ENCODE measurements around the gene LLGL2. TPM values are rescaled to one million over a fixed set of nuclear protein-coding genes. Genes with fewer than 3 reads are reported as not detected.
A peak's percentile ranks its signal among the peaks of the same experiment; 100 is the strongest.

Gene LLGL2
- total RNA-seq, 1 experiment from 2014 or later: 165 TPM

GRCh38 chr17:75491680-75492079 lies 33.8 kb upstream of the LLGL2 start:
- DNase-seq: no peak
- Mint-ChIP-seq H3K27ac (ENCODE audit: unreplicated experiment) (no peak overlapping the region), H3K4me1 (ENCODE audit: low read depth, unreplicated experiment) (peaks cover 7% of the 10 kb centered on the region), H3K9me3 (ENCODE audit: unreplicated experiment) (no peaks in the 10 kb centered on the region), H3K27me3 (ENCODE audit: insufficient read depth, unreplicated experiment) (no peaks in the 10 kb centered on the region), H3K4me3 (ENCODE audit: unreplicated experiment) (no peak overlapping the region), H3K36me3 (ENCODE audit: insufficient read depth, unreplicated experiment) (peaks cover 19% of the 10 kb centered on the region)
- Histone ChIP-seq H3K36me3 (ENCODE audit: control insufficient read depth, insufficient read depth, low read length) (peaks cover 2% of the 10 kb centered on the region), H3K4me1 (no peaks in the 10 kb centered on the region), H3K9me3 (no peaks in the 10 kb centered on the region), H3K4me3 (ENCODE audit: low read depth, low read length) (no peak overlapping the region), H3K27me3 (replicated peaks; ENCODE audit: control insufficient read depth, insufficient read depth, low read length) (no peaks in the 10 kb centered on the region)
- ChIA-PET POLR2A (interaction anchor here (0.5 kb wide), 1 partner anchor 61 kb away, joined by 3 read pairs; no protein-coding TSS in a partner anchor), CTCF (interaction anchor here (0.7 kb wide), 1 partner anchor 34 kb away, joined by 3 read pairs; the partner anchor contains the start of gene LLGL2)
- intact Hi-C loops (cut with micrococcal nuclease; ENCODE audit: unreplicated experiment): no loop called here
- BruUV-seq (replicated peaks): no TSS peak
- no peak for TF ChIP-seq CTCF (IDR thresholded peaks at IDR 0.05; ENCODE audit: insufficient read depth in 1 of 2, low read depth in 1 of 2, low read length in 1 of 2, severe bottlenecking in 1 of 2, unreplicated experiment in 1 of 2)

- no peaks in the 10 kb centered on the region for H3K27me3 ChIP-seq (replicated peaks; ENCODE audit: control insufficient read depth, insufficient read depth, low read length)
- H3K9me3 Mint-ChIP-seq (ENCODE audit: unreplicated experiment): no peaks in the 10 kb centered on the region
- BruUV-seq (replicated peaks): TSS peak; percentile 35
Observed at GRCh38 chr17:75492555-75493168, 32.8 kb upstream of the LLGL2 start.

GRCh38 chr17:75493476-75494129 lies 31.9 kb upstream of the LLGL2 start:
- no peak for DNase-seq
- Histone ChIP-seq H3K36me3 (ENCODE audit: control insufficient read depth, insufficient read depth, low read length) (peaks cover 2% of the 10 kb centered on the region), H3K4me3 (ENCODE audit: low read depth, low read length) (no peak overlapping the region), H3K27me3 (replicated peaks; ENCODE audit: control insufficient read depth, insufficient read depth, low read length) (no peaks in the 10 kb centered on the region), H3K9me3 (no peaks in the 10 kb centered on the region), H3K4me1 (no peaks in the 10 kb centered on the region)
- TF ChIP-seq CTCF (IDR thresholded peaks at IDR 0.05; ENCODE audit: insufficient read depth in 1 of 2, low read depth in 1 of 2, low read length in 1 of 2, severe bottlenecking in 1 of 2, unreplicated experiment in 1 of 2): no peak
- ChIA-PET POLR2A (no interaction called here), CTCF (no interaction called here)
- Mint-ChIP-seq H3K27ac (ENCODE audit: unreplicated experiment) (no peak overlapping the region), H3K9me3 (ENCODE audit: unreplicated experiment) (no peaks in the 10 kb centered on the region), H3K4me3 (ENCODE audit: unreplicated experiment) (no peak overlapping the region), H3K27me3 (ENCODE audit: insufficient read depth, unreplicated experiment) (no peaks in the 10 kb centered on the region), H3K36me3 (ENCODE audit: insufficient read depth, unreplicated experiment) (peaks cover 27% of the 10 kb centered on the region), H3K4me1 (ENCODE audit: low read depth, unreplicated experiment) (no peaks in the 10 kb centered on the region)
- intact Hi-C loops (cut with micrococcal nuclease; ENCODE audit: unreplicated experiment): no loop called here
- BruUV-seq (replicated peaks): no TSS peak

More at GRCh38 chr17:75492555-75493168, 32.8 kb upstream of the LLGL2 start:
- Mint-ChIP-seq H3K27me3 (ENCODE audit: insufficient read depth, unreplicated experiment) (no peaks in the 10 kb centered on the region), H3K36me3 (ENCODE audit: insufficient read depth, unreplicated experiment) (peaks cover 18% of the 10 kb centered on the region), H3K4me1 (ENCODE audit: low read depth, unreplicated experiment) (no peaks in the 10 kb centered on the region), H3K27ac (ENCODE audit: unreplicated experiment) (no peak overlapping the region), H3K4me3 (ENCODE audit: unreplicated experiment) (no peak overlapping the region)
- Histone ChIP-seq H3K4me1 (no peaks in the 10 kb centered on the region), H3K36me3 (ENCODE audit: control insufficient read depth, insufficient read depth, low read length) (peaks cover 2% of the 10 kb centered on the region), H3K4me3 (ENCODE audit: low read depth, low read length) (no peak overlapping the region), H3K9me3 (no peaks in the 10 kb centered on the region)
- intact Hi-C loops (cut with micrococcal nuclease; ENCODE audit: unreplicated experiment): no loop called here
- CTCF ChIA-PET: no interaction called here
- no peak for DNase-seq
- no peak for TF ChIP-seq CTCF (IDR thresholded peaks at IDR 0.05; ENCODE audit: insufficient read depth in 1 of 2, low read depth in 1 of 2, low read length in 1 of 2, severe bottlenecking in 1 of 2, unreplicated experiment in 1 of 2)
- POLR2A ChIA-PET: no interaction called here

All from Caco-2 (cell line).